HepG2 (cell line): ENCODE measurements around the gene PHRF1. TPM values are rescaled to one million over a fixed set of nuclear protein-coding genes. Genes with fewer than 3 reads are reported as not detected.

ENCODE experiments used
- EED ChIP-seq: sonication (generic); formaldehyde crosslinking; IDR thresholded peaks from 2 replicates; pipeline ENCODE4 v1.5.0; 2020; ENCODE audit warnings: mild to moderate bottlenecking, missing genetic modification reagents
- HDAC1 ChIP-seq: sonication (generic); formaldehyde crosslinking; IDR thresholded peaks from 2 replicates; pipeline ENCODE4 v1.5.1; 2020; ENCODE audit warnings: mild to moderate bottlenecking, missing genetic modification reagents
- HNF1A ChIP-seq, 2 experiments: sonication (generic) in 1 of 2; formaldehyde crosslinking in 1 of 2; IDR thresholded peaks; 2 replicates each; pipeline versions ENCODE4 v1.4.0 to v1.6.1; 2016 to 2020; ENCODE audit warnings: borderline replicate concordance in 1 of 2, low read depth in 1 of 2, mild to moderate bottlenecking in 1 of 2, missing genetic modification reagents in 1 of 2
- KDM2A ChIP-seq: sonication (generic); formaldehyde crosslinking; IDR thresholded peaks from 2 replicates; pipeline ENCODE4 v1.4.0; 2020; ENCODE audit warnings: low read depth, missing genetic modification reagents, borderline replicate concordance
- KLF15 ChIP-seq: sonication (generic); formaldehyde crosslinking; IDR thresholded peaks from 2 replicates; pipeline ENCODE4 v1.8.1; 2023; ENCODE audit warnings: borderline replicate concordance, mild to moderate bottlenecking, inconsistent platforms, missing genetic modification reagents, mixed read lengths
- KLF6 ChIP-seq: IDR thresholded peaks from 2 replicates; pipeline ENCODE4 v1.8.0; 2016; ENCODE audit warnings: missing biosample characterization, missing genetic modification reagents
- MYNN ChIP-seq: sonication (generic); formaldehyde crosslinking; IDR thresholded peaks from 2 replicates; pipeline ENCODE4 v1.4.0; 2020; ENCODE audit warnings: mild to moderate bottlenecking, low read depth, missing genetic modification reagents
- NR3C1 ChIP-seq: sonication (generic); formaldehyde crosslinking; IDR thresholded peaks from 2 replicates; pipeline ENCODE4 v1.4.0; 2020; ENCODE audit warnings: missing genetic modification reagents
- RAD21 ChIP-seq: fragments of 450-650 bp; formaldehyde crosslinking; IDR thresholded peaks from 2 replicates; pipeline ENCODE4 v1.5.0; 2020; ENCODE audit warnings: mild to moderate bottlenecking
- SALL1 ChIP-seq: sonication (generic); formaldehyde crosslinking; IDR thresholded peaks from 2 replicates; pipeline ENCODE4 v1.8.0; 2022; ENCODE audit warnings: mild to moderate bottlenecking, missing genetic modification reagents
- STAT5B ChIP-seq: sonication (generic); formaldehyde crosslinking; IDR thresholded peaks from 2 replicates; pipeline ENCODE4 v1.4.0; 2020; ENCODE audit warnings: missing genetic modification reagents
- TEAD3 ChIP-seq: optimal IDR thresholded peaks from 2 replicates; pipeline ENCODE3; 2016; ENCODE audit warnings: borderline replicate concordance
- THAP8 ChIP-seq: sonication (generic); formaldehyde crosslinking; IDR thresholded peaks from 2 replicates; pipeline ENCODE4 v1.5.1; 2020; ENCODE audit warnings: missing genetic modification reagents, mild to moderate bottlenecking, borderline replicate concordance
- ZFP36L2 ChIP-seq: sonication (generic); formaldehyde crosslinking; IDR thresholded peaks from 2 replicates; pipeline ENCODE4 v1.4.0; 2020; ENCODE audit warnings: missing genetic modification reagents
- ZFP91 ChIP-seq: sonication (generic); formaldehyde crosslinking; IDR thresholded peaks from 2 replicates; pipeline ENCODE4 v1.9.0; 2022; ENCODE audit warnings: missing genetic modification reagents, mild to moderate bottlenecking, borderline replicate concordance
- ZNF205 ChIP-seq: IDR thresholded peaks from 2 replicates; pipeline ENCODE4 v1.6.1; 2018; ENCODE audit warnings: missing biosample characterization, missing genetic modification reagents
- ZNF574 ChIP-seq: sonication (generic); formaldehyde crosslinking; IDR thresholded peaks from 2 replicates; pipeline ENCODE4 v1.4.0; 2020; ENCODE audit warnings: missing genetic modification reagents
- polyA plus RNA-seq, 8 experiments: library from polyadenylated mRNA; depleted of rRNA in 3 of 8; stranded (reverse) in 7 of 8; unstranded in 1 of 8; fragments of >200 nt; fragmentation: Illumina TruSeq in 4 of 8; extraction: Trizol in 4 of 8; gene quantifications; 2 replicates each; pipeline versions ENCODE4 v1.2.1 to v1.2.3, GENCODE V29; 2011 to 2016; ENCODE audit warnings: low read depth in 4 of 8, missing spikeins in 1 of 8, mixed read lengths in 1 of 8; ENCODE audit not compliant: insufficient read depth in 1 of 8
- total RNA-seq, 5 experiments: library from RNA; depleted of rRNA; stranded (reverse); fragments of >200 nt; fragmentation: Illumina TruSeq; extraction: Trizol; gene quantifications; 2 replicates each; pipeline ENCODE4 v1.2.3, GENCODE V29; 2016; ENCODE audit warnings: low read depth in 1 of 5

PHRF1 gene
- total and polyA plus RNA-seq, 2 of the 13 experiments (the other 11 are each of a cell fraction or from before 2014, with no cell fraction given): 8.2 to 16.7 TPM

- TF ChIP-seq HDAC1 (CRISPR knock-in tag) (peak; percentile 51), KDM2A (CRISPR knock-in tag) (no peak), NR3C1 (CRISPR knock-in tag) (no peak), TEAD3 (CRISPR knock-in tag) (no peak), ZNF574 (CRISPR knock-in tag) (peak; percentile 29; the same call in 1 of the 2 replicates), KLF15 (CRISPR knock-in tag) (no peak), KLF6 (CRISPR knock-in tag) (no peak), ZFP91 (CRISPR knock-in tag) (no peak), STAT5B (CRISPR knock-in tag) (no peak), MYNN (CRISPR knock-in tag) (no peak), RAD21 (CRISPR knock-in tag) (no peak), EED (no peak), ZFP36L2 (CRISPR knock-in tag) (no peak), THAP8 (CRISPR knock-in tag) (no peak), SALL1 (CRISPR knock-in tag) (peak; percentile 66), ZNF205 (no peak), HNF1A (IDR thresholded peaks at IDR 0.05; ENCODE audit: low read depth) (no peak), HNF1A (CRISPR knock-in tag; IDR thresholded peaks at IDR 0.05; ENCODE audit: borderline replicate concordance) (no peak)
Observed at GRCh38 chr11:657691-658126, 81.4 kb downstream of the PHRF1 start (continued).
